Hepatic stellate cell (primary cell): ENCODE data around the gene GET4.

Experiments used
- DNase-seq: peaks from one replicate; pipeline ENCODE4 v3.0.0; 2011; ENCODE audit warnings: low spot score

Gene GET4

GRCh38 chr7:886626-887487 is 10.5 kb downstream of the GET4 start:
- no peak for DNase-seq

- DNase-seq = no peak
Observed at GRCh38 chr7:887488-887820, 11.1 kb downstream of the GET4 start.

GRCh38 chr7:888081-889024 is 12.0 kb downstream of the GET4 start:
- DNase-seq = no peak

GRCh38 chr7:889025-889390 is 12.7 kb downstream of the GET4 start:
- no peak for DNase-seq

GRCh38 chr7:889391-889790 is 13.0 kb downstream of the GET4 start:
- no peak for DNase-seq

GRCh38 chr7:890868-891267 is 14.5 kb downstream of the GET4 start:
- no peak for DNase-seq

GRCh38 chr7:891291-891690 is 14.9 kb downstream of the GET4 start:
- no peak for DNase-seq

- DNase-seq = no peak
Observed at GRCh38 chr7:891805-892204, 15.5 kb downstream of the GET4 start.

GRCh38 chr7:892648-893593 is 16.6 kb downstream of the GET4 start:
- no peak for DNase-seq

- no peak for DNase-seq
Observed at GRCh38 chr7:893686-894085, 17.3 kb downstream of the GET4 start.

GRCh38 chr7:894164-894867 is 18.0 kb downstream of the GET4 start:
- DNase-seq = no peak

GRCh38 chr7:894927-895450 is 18.6 kb downstream of the GET4 start:
- DNase-seq = no peak

GRCh38 chr7:895451-896052 is 19.2 kb downstream of the GET4 start:
- DNase-seq = no peak

GRCh38 chr7:896346-897075 is 20.2 kb downstream of the GET4 start:
- no peak for DNase-seq

GRCh38 chr7:897086-897485 is 20.7 kb downstream of the GET4 start:
- DNase-seq = no peak

GRCh38 chr7:897771-898376 is 21.5 kb downstream of the GET4 start:
- no peak for DNase-seq

GRCh38 chr7:898460-898854 is 22.1 kb downstream of the GET4 start:
- no peak for DNase-seq

- DNase-seq = no peak
Observed at GRCh38 chr7:898855-899681, 22.7 kb downstream of the GET4 start.

- DNase-seq = no peak
Observed at GRCh38 chr7:899806-900205, 23.5 kb downstream of the GET4 start.
